ENCODE results near the gene NRAP. TPM values are rescaled to one million over a fixed set of nuclear protein-coding genes. Genes with fewer than 3 reads are reported as not detected.

NRAP gene
- total RNA-seq, 1 experiment from 2014 or later = not detected

DNA sequence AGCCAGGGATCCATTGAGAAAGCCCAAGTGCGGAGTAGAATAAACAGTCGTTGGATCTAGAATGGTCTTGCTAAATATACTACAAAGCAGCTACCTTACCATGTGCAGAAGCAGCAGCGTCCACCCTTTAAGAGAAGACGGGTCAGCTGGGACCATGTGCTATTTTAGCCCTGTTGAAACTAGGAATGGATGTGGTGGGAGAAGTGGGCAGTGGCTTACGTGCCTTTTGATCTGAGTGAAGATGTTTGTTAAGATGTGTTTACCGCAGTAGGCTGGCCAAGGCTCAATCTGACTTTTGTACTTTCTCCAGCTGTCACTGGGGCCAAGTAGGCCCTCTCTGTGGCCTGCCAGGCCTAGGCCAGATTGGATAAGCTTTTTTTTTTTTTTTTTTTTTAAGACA lies 101.8 kb downstream of the NRAP start:
- TF ChIP-seq, protein P1, sequence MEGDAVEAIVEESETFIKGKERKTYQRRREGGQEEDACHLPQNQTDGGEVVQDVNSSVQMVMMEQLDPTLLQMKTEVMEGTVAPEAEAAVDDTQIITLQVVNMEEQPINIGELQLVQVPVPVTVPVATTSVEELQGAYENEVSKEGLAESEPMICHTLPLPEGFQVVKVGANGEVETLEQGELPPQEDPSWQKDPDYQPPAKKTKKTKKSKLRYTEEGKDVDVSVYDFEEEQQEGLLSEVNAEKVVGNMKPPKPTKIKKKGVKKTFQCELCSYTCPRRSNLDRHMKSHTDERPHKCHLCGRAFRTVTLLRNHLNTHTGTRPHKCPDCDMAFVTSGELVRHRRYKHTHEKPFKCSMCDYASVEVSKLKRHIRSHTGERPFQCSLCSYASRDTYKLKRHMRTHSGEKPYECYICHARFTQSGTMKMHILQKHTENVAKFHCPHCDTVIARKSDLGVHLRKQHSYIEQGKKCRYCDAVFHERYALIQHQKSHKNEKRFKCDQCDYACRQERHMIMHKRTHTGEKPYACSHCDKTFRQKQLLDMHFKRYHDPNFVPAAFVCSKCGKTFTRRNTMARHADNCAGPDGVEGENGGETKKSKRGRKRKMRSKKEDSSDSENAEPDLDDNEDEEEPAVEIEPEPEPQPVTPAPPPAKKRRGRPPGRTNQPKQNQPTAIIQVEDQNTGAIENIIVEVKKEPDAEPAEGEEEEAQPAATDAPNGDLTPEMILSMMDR (conservative IDR thresholded peaks at IDR 0.05) = no peak
- peaks cover 2% of the 10 kb centered on the region for H3K23me2 ChIP-seq (ENCODE audit: insufficient read length, low read depth, low read length, poor library complexity, severe bottlenecking)
- H3K36me3 Mint-ChIP-seq (ENCODE audit: insufficient read depth in 1 of 3, low read depth in 3 of 3) = no peaks in the 10 kb centered on the region

More for the DNA sequence above, 101.8 kb downstream of the NRAP start:
- H4K5ac ChIP-seq (ENCODE audit: insufficient read length, low read depth, low read length) = no peak overlapping the region
- H3K14ac ChIP-seq (ENCODE audit: insufficient read depth, low read length) = no peak overlapping the region
- H3K56ac ChIP-seq (ENCODE audit: insufficient read length, low read depth, low read length) = no peak overlapping the region
- no peaks in the 10 kb centered on the region for H3K79me1 ChIP-seq (ENCODE audit: insufficient read depth, low read depth, low read length, poor library complexity, severe bottlenecking)
- no peak overlapping the region for H2BK20ac ChIP-seq (ENCODE audit: low read depth, low read length, poor library complexity, severe bottlenecking)
- H3T11ph ChIP-seq (ENCODE audit: low read length) = no peak overlapping the region
- H2BK15ac ChIP-seq (ENCODE audit: low read depth, low read length) = no peak overlapping the region
- H3K9me3 ChIP-seq (ENCODE audit: control insufficient read depth, low read depth, low read length) = no peaks in the 10 kb centered on the region
- no peak overlapping the region for H3K4me2 ChIP-seq (ENCODE audit: insufficient read depth, insufficient read length, low read length)
- no peak for DNase-seq
- no peak overlapping the region for H3K4ac ChIP-seq (ENCODE audit: low read depth, low read length)
- Mint-ChIP-seq H3K27me3 (ENCODE audit: low read depth) (peaks cover 95% of the 10 kb centered on the region), H3K27ac (no peak overlapping the region), H3K4me3 (no peak overlapping the region), H3K9me3 (peaks cover 4 to 16% of the 10 kb centered on the region in 2 experiments; a peak in 3 of 5 replicates), H3K4me1 (peaks cover 49 to 63% of the 10 kb centered on the region in 2 experiments)
- no peak overlapping the region for H3K23ac ChIP-seq (ENCODE audit: insufficient read length, low read depth, low read length)
- H3K4me1 ChIP-seq (ENCODE audit: insufficient read depth, low read length) = peaks cover 2% of the 10 kb centered on the region; the same call in 1 of the 2 replicates
- no peaks in the 10 kb centered on the region for H3K79me2 ChIP-seq (ENCODE audit: insufficient read depth, low read length)
- no peak overlapping the region for H2AK5ac ChIP-seq (ENCODE audit: insufficient read length, low read length)
- H3K27me3 ChIP-seq (ENCODE audit: insufficient read depth, low read length) = peaks cover 54% of the 10 kb centered on the region
- H2BK12ac ChIP-seq (ENCODE audit: insufficient read length, low read depth, low read length) = no peak overlapping the region
- WGBS (ENCODE audit: extremely low coverage, insufficient read length, low lambda C conversion rate) = no CpG with 5 or more reads among the region's 6 CpGs
- H2AFZ ChIP-seq (ENCODE audit: low read length) = no peak overlapping the region
- no peak overlapping the region for H3K27ac ChIP-seq (ENCODE audit: insufficient read length, low read depth, low read length)
- no peak overlapping the region for H3K18ac ChIP-seq (ENCODE audit: insufficient read length, low read depth, low read length)
- no peak overlapping the region for H2BK5ac ChIP-seq (ENCODE audit: insufficient read length, low read length)
- H4K20me1 ChIP-seq (ENCODE audit: control insufficient read depth, insufficient read depth, insufficient read length) = no peaks in the 10 kb centered on the region
- no peak overlapping the region for H4K8ac ChIP-seq (replicated peaks; ENCODE audit: insufficient read length, low read depth, low read length)
- H2BK120ac ChIP-seq (ENCODE audit: low read depth, low read length, poor library complexity, severe bottlenecking) = no peak overlapping the region
- no peak overlapping the region for H4K91ac ChIP-seq (ENCODE audit: insufficient read length, low read depth, low read length)
- H3K9ac ChIP-seq (ENCODE audit: extremely low read depth, insufficient read length, low read length) = no peak overlapping the region

Data from H9 (cell line).